SW 1271 (cell line): ENCODE measurements around the gene CFAP97D1.

Experiments
- DNase-seq, 2 experiments: peaks; one replicate each; lab custom pipeline; 2025; lab: John Stamatoyannopoulos, UW

CFAP97D1 gene

GRCh38 chr17:43780135-43780534, at the start of gene CFAP97D1:
TSS of gene CFAP97D1 (plus strand) at chr17:43780435. CDS start at chr17:43780463, 28 bp downstream.
- DNase-seq: no peak

- DNase-seq: peak in 1 of 2 experiments; percentile 2
Observed at GRCh38 chr17:43732958-43733357, 47.3 kb upstream of the CFAP97D1 start.

GRCh38 chr17:43733956-43734355, 46.3 kb upstream of the CFAP97D1 start:
- DNase-seq: no peak

GRCh38 chr17:43734376-43734775, 45.9 kb upstream of the CFAP97D1 start:
- no peak for DNase-seq

- DNase-seq: no peak
Observed at GRCh38 chr17:43736389-43736788, 43.8 kb upstream of the CFAP97D1 start.

- no peak for DNase-seq
Observed at GRCh38 chr17:43737722-43738121, 42.5 kb upstream of the CFAP97D1 start.

GRCh38 chr17:43740541-43740940, 39.7 kb upstream of the CFAP97D1 start:
- DNase-seq: no peak

GRCh38 chr17:43741636-43742035, 38.6 kb upstream of the CFAP97D1 start:
- no peak for DNase-seq

- DNase-seq: no peak
Observed at GRCh38 chr17:43745541-43745940, 34.7 kb upstream of the CFAP97D1 start.

- no peak for DNase-seq
Observed at GRCh38 chr17:43750153-43750552, 30.1 kb upstream of the CFAP97D1 start.

- no peak for DNase-seq
Observed at GRCh38 chr17:43753493-43754129, 26.6 kb upstream of the CFAP97D1 start.

GRCh38 chr17:43754947-43755346, 25.3 kb upstream of the CFAP97D1 start:
- no peak for DNase-seq

- DNase-seq: no peak
Observed at GRCh38 chr17:43755389-43755875, 24.8 kb upstream of the CFAP97D1 start.

GRCh38 chr17:43756201-43756600, 24.0 kb upstream of the CFAP97D1 start:
- DNase-seq: no peak

GRCh38 chr17:43757171-43757660, 23.0 kb upstream of the CFAP97D1 start:
- DNase-seq: no peak

GRCh38 chr17:43758086-43758485, 22.1 kb upstream of the CFAP97D1 start:
- no peak for DNase-seq

GRCh38 chr17:43758497-43759174, 21.6 kb upstream of the CFAP97D1 start, which contains the start of gene SOST:
TSS of gene SOST (minus strand) at chr17:43758791. CDS start at chr17:43758741, 50 bp downstream.
- no peak for DNase-seq

- no peak for DNase-seq
Observed at GRCh38 chr17:43759836-43760235, 20.4 kb upstream of the CFAP97D1 start.

GRCh38 chr17:43760254-43760852, 19.9 kb upstream of the CFAP97D1 start:
- peak; percentile 66 to 86 for DNase-seq

GRCh38 chr17:43766413-43767052, 13.7 kb upstream of the CFAP97D1 start:
- DNase-seq: peak in 1 of 2 experiments; percentile 38

- DNase-seq: no peak
Observed at GRCh38 chr17:43767053-43767712, 13.1 kb upstream of the CFAP97D1 start.

GRCh38 chr17:43767713-43768059, 12.5 kb upstream of the CFAP97D1 start:
- no peak for DNase-seq
